HEK293T (cell line): ENCODE results near the gene NDUFS3.

Source experiments
- CTCF ChIA-PET: fragments of 350-600 bp; formaldehyde crosslinking; extraction: SDS; loops from one replicate; lab custom pipeline; 2021; ENCODE audit warnings: antibody characterized with exemption, inconsistent platforms; lab: Yijun Ruan, JAX
- POLR2A ChIA-PET: fragments of 350-600 bp; formaldehyde crosslinking; extraction: SDS; loops from one replicate; lab custom pipeline; 2020; ENCODE audit warnings: antibody characterized with exemption, inconsistent platforms; lab: Yijun Ruan, JAX
- DNase-seq: peaks from one replicate; pipeline ENCODE4 v3.0.0; 2012; ENCODE audit warnings: mixed read lengths; ENCODE audit errors: extremely low spot score
- ARNT ChIP-seq: fragments of 450-650 bp; IDR thresholded peaks from 2 replicates; pipeline ENCODE4 v1.6.1; 2017; ENCODE audit warnings: mild to moderate bottlenecking
- BHLHE40 ChIP-seq: fragments of 450-650 bp; IDR thresholded peaks from 2 replicates; pipeline ENCODE4 v1.6.1; 2016; ENCODE audit warnings: mild to moderate bottlenecking, moderate library complexity, borderline replicate concordance
- CTBP1 ChIP-seq: fragments of 450-650 bp; IDR thresholded peaks from 2 replicates; pipeline ENCODE4 v1.6.1; 2016; ENCODE audit warnings: borderline replicate concordance
- ELF4 ChIP-seq: fragments of 450-650 bp; IDR thresholded peaks from 2 replicates; pipeline ENCODE4 v1.6.1; 2017; ENCODE audit warnings: antibody characterized with exemption
- FOXA1 ChIP-seq: fragments of 450-650 bp; IDR thresholded peaks from 2 replicates; pipeline ENCODE4 v1.6.1; 2016; ENCODE audit warnings: mild to moderate bottlenecking
- FOXK2 ChIP-seq: fragments of 450-650 bp; IDR thresholded peaks from 2 replicates; pipeline ENCODE4 v1.6.1; 2016; ENCODE audit warnings: mild to moderate bottlenecking
- FOXM1 ChIP-seq: fragments of 450-650 bp; IDR thresholded peaks from 2 replicates; pipeline ENCODE4 v1.6.1; 2017; ENCODE audit warnings: mild to moderate bottlenecking, borderline replicate concordance
- HDGF ChIP-seq: fragments of 450-650 bp; IDR thresholded peaks from 2 replicates; pipeline ENCODE4 v1.6.1; 2017; ENCODE audit warnings: antibody characterized with exemption, borderline replicate concordance
- L3MBTL2 ChIP-seq: fragments of 450-650 bp; conservative IDR thresholded peaks from 2 replicates; pipeline ENCODE4 v1.6.1; 2016; ENCODE audit warnings: mild to moderate bottlenecking
- LEF1 ChIP-seq: fragments of 450-650 bp; IDR thresholded peaks from 2 replicates; pipeline ENCODE4 v1.6.1; 2017; ENCODE audit warnings: mild to moderate bottlenecking, borderline replicate concordance
- NFRKB ChIP-seq: fragments of 450-650 bp; IDR thresholded peaks from 2 replicates; pipeline ENCODE4 v1.6.1; 2016; ENCODE audit warnings: mild to moderate bottlenecking, moderate library complexity
- PKNOX1 ChIP-seq: fragments of 450-650 bp; IDR thresholded peaks from 2 replicates; pipeline ENCODE4 v1.6.1; 2016
- SP1 ChIP-seq: fragments of 450-650 bp; IDR thresholded peaks from 2 replicates; pipeline ENCODE4 v1.6.1; 2017
- SUZ12 ChIP-seq: fragments of 450-650 bp; IDR thresholded peaks from 2 replicates; pipeline ENCODE4 v1.6.1; 2016; ENCODE audit warnings: mild to moderate bottlenecking
- TARDBP ChIP-seq: fragments of 450-650 bp; IDR thresholded peaks from 2 replicates; pipeline ENCODE4 v1.6.1; 2016
- ZNF384 ChIP-seq: fragments of 450-650 bp; IDR thresholded peaks from 2 replicates; pipeline ENCODE4 v1.6.1; 2016

NDUFS3 gene

GRCh38 chr11:47534704-47535251 lies 44.1 kb upstream of the NDUFS3 start:
- POLR2A ChIA-PET: interaction anchor here (0.6 to 0.8 kb wide), 2 partner anchors 23 to 97 kb away, joined by 3 to 4 read pairs; no protein-coding TSS in a partner anchor
- DNase-seq: no peak
- 0 out of 2 replicates have a peak, but pooled peaks have one; percentile 19 for TF ChIP-seq PKNOX1
- no peak for TF ChIP-seq TARDBP
- no peak for TF ChIP-seq ELF4
- no peak for TF ChIP-seq NFRKB
- CTCF ChIA-PET: no interaction called here

GRCh38 chr11:47536915-47537314 lies 42.0 kb upstream of the NDUFS3 start:
- TF ChIP-seq HDGF (no peak), BHLHE40 (no peak), LEF1 (no peak), PKNOX1 (no peak), SP1 (no peak)
- POLR2A ChIA-PET: no interaction called here
- CTCF ChIA-PET: no interaction called here
- no peak for DNase-seq

- DNase-seq: no peak
- ChIA-PET POLR2A (no interaction called here), CTCF (interaction anchor here (0.7 to 1.7 kb wide), 2 partner anchors 13 to 1049 kb away, joined by 3 to 8 read pairs; no protein-coding TSS in a partner anchor)
- no peak for TF ChIP-seq NFRKB
- TF ChIP-seq ELF4: no peak
- TF ChIP-seq CTBP1: no peak
- no peak for TF ChIP-seq BHLHE40
- TF ChIP-seq ARNT: no peak
- no peak for TF ChIP-seq L3MBTL2
- no peak for TF ChIP-seq FOXA1
- TF ChIP-seq ZNF384: no peak
- TF ChIP-seq FOXM1: no peak
- no peak for TF ChIP-seq SUZ12
- TF ChIP-seq HDGF: no peak
- no peak for TF ChIP-seq FOXK2
- TF ChIP-seq LEF1: no peak
- no peak for TF ChIP-seq TARDBP
- no peak for TF ChIP-seq SP1
Observed at GRCh38 chr11:47538741-47539565, 39.9 kb upstream of the NDUFS3 start.

- ChIA-PET POLR2A (interaction anchor here (0.8 to 1.8 kb wide), 3 partner anchors 12 to 458 kb away, joined by 3 to 8 read pairs (median 3); partner anchors contain the start of gene CELF1), CTCF (interaction anchor here (1.0 to 1.7 kb wide), 3 partner anchors 8 to 14 kb away, joined by 3 to 8 read pairs (median 3); no protein-coding TSS in a partner anchor)
- TF ChIP-seq FOXM1: no peak
- TF ChIP-seq SP1: no peak
- no peak for TF ChIP-seq FOXK2
- TF ChIP-seq PKNOX1: no peak
- TF ChIP-seq BHLHE40: no peak
- TF ChIP-seq TARDBP: no peak
- no peak for TF ChIP-seq SUZ12
- no peak for TF ChIP-seq NFRKB
- no peak for TF ChIP-seq ELF4
- TF ChIP-seq FOXA1: no peak
- no peak for TF ChIP-seq ARNT
- no peak for TF ChIP-seq L3MBTL2
- no peak for TF ChIP-seq LEF1
- TF ChIP-seq ZNF384: no peak
- TF ChIP-seq CTBP1: no peak
- TF ChIP-seq HDGF: no peak
- DNase-seq: no peak
Observed at GRCh38 chr11:47539681-47540039, 39.2 kb upstream of the NDUFS3 start.

GRCh38 chr11:47541070-47541469 lies 37.8 kb upstream of the NDUFS3 start:
- TF ChIP-seq PKNOX1 (no peak), LEF1 (no peak), TARDBP (no peak), ELF4 (no peak), ARNT (no peak), SUZ12 (no peak), HDGF (no peak), CTBP1 (no peak), FOXM1 (no peak), FOXA1 (no peak), FOXK2 (no peak), ZNF384 (no peak), SP1 (no peak), NFRKB (no peak), BHLHE40 (no peak), L3MBTL2 (no peak)
- ChIA-PET CTCF (interaction anchor here (0.7 to 1.7 kb wide), 2 partner anchors 11 to 18 kb away, joined by 5 to 8 read pairs; no protein-coding TSS in a partner anchor), POLR2A (interaction anchor here (1.3 to 1.8 kb wide), 2 partner anchors 11 to 38 kb away, joined by 3 to 8 read pairs; partner anchors contain the start of gene CELF1)
- DNase-seq: no peak
